RWPE1 (cell line): ENCODE data around the gene ST3GAL6.

Experiments used
- CTCF ChIA-PET: fragments of 350-600 bp; sonication (Branson Sonifier 250); formaldehyde crosslinking; extraction: SDS; loops from one replicate; lab custom pipeline; 2021; lab: Yijun Ruan, JAX
- POLR2A ChIA-PET: fragments of 400-600 bp; formaldehyde crosslinking; extraction: SDS; loops from one replicate; lab custom pipeline; 2020; ENCODE audit warnings: antibody characterized with exemption; ENCODE audit not compliant: low non-redundant PET; lab: Yijun Ruan, JAX
- DNase-seq: peaks from one replicate; pipeline ENCODE4 v3.0.0; 2012; ENCODE audit warnings: low spot score
- H3K27ac ChIP-seq: fragments of 450-650 bp; 2 replicates; pipeline ENCODE4 v1.5.1; 2017
- TF ChIP-seq, protein P1 (sequence below): fragments of 450-650 bp; conservative IDR thresholded peaks from 2 replicates; pipeline ENCODE4 v1.5.1; 2017; ENCODE audit warnings: low read depth, mild to moderate bottlenecking

ST3GAL6 gene

GRCh38 chr3:98743071-98743470 is 20.1 kb upstream of the ST3GAL6 start:
- ChIA-PET CTCF (no interaction called here), POLR2A (no interaction called here)
- no peak overlapping the region for H3K27ac ChIP-seq
- no peak for DNase-seq
- TF ChIP-seq, protein P1, sequence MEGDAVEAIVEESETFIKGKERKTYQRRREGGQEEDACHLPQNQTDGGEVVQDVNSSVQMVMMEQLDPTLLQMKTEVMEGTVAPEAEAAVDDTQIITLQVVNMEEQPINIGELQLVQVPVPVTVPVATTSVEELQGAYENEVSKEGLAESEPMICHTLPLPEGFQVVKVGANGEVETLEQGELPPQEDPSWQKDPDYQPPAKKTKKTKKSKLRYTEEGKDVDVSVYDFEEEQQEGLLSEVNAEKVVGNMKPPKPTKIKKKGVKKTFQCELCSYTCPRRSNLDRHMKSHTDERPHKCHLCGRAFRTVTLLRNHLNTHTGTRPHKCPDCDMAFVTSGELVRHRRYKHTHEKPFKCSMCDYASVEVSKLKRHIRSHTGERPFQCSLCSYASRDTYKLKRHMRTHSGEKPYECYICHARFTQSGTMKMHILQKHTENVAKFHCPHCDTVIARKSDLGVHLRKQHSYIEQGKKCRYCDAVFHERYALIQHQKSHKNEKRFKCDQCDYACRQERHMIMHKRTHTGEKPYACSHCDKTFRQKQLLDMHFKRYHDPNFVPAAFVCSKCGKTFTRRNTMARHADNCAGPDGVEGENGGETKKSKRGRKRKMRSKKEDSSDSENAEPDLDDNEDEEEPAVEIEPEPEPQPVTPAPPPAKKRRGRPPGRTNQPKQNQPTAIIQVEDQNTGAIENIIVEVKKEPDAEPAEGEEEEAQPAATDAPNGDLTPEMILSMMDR = no peak

- DNase-seq = no peak
- TF ChIP-seq, protein P1 = no peak
- no peak overlapping the region for H3K27ac ChIP-seq
- ChIA-PET CTCF (no interaction called here), POLR2A (no interaction called here)
Observed at GRCh38 chr3:98744283-98744682, 18.9 kb upstream of the ST3GAL6 start.

- CTCF ChIA-PET = no interaction called here
- no peak for DNase-seq
- POLR2A ChIA-PET = no interaction called here
- no peak overlapping the region for H3K27ac ChIP-seq
- TF ChIP-seq, protein P1 = no peak
Observed at GRCh38 chr3:98745718-98746117, 17.4 kb upstream of the ST3GAL6 start.

DNA sequence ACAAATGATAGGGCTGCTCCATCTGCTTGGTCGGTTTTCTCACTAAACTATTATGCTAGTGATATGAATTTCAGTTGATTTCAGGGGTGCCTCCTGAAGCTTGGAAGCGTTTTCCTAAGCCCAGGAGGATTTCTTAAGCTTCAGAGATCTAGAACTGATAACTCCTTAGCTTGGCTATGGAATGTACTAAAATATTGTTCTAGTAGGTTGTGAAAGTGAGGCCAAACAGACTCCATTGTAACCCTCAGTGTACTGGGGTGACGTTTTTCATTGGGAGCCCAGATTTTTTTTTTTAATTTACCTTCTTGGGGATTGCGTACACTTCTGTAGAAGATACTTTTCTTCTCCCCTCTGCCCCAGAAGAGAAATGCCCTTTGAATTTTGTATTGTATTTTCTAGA is 17.0 kb upstream of the ST3GAL6 start:
- ChIA-PET POLR2A (no interaction called here), CTCF (no interaction called here)
- H3K27ac ChIP-seq = no peak overlapping the region
- TF ChIP-seq, protein P1 = no peak
- DNase-seq = no peak

DNA sequence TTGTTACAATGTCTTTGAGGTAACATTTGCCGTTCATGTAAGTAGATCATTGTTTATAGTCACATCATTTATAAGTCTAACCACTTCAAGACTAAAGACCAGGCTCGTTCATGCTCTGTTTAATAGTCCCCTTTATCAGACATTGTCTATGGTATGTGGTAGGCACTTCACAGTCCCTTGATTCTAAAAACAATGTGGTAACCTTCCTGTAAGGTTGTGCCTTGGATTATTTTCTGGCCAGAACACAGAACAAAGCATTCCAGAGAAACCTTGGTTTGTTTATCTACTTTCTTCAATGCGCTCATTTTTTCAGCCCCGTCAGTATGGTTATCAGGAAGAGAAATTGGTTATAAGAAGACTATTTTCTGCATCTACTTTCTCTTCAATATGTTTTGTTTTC is 16.3 kb upstream of the ST3GAL6 start:
- no peak overlapping the region for H3K27ac ChIP-seq
- ChIA-PET CTCF (interaction anchor here (0.7 kb wide), 1 partner anchor 129 kb away, joined by 3 read pairs; no protein-coding TSS in a partner anchor), POLR2A (no interaction called here)
- DNase-seq = no peak
- TF ChIP-seq, protein P1 = no peak

- CTCF ChIA-PET = interaction anchor here (0.7 kb wide), 1 partner anchor 614 kb away, joined by 3 read pairs; no protein-coding TSS in a partner anchor
- no peak for DNase-seq
- TF ChIP-seq, protein P1 = no peak
- no peak overlapping the region for H3K27ac ChIP-seq
- POLR2A ChIA-PET = no interaction called here
Observed at GRCh38 chr3:98750276-98750919, 12.7 kb upstream of the ST3GAL6 start.
